AML-193 (cell line): ENCODE results near the gene CDKN1B.
A peak's percentile ranks its signal among the peaks of the same experiment; 100 is the strongest.

Source experiments
- DNase-seq, 2 experiments: peaks; one replicate each; lab custom pipeline; 2025; lab: John Stamatoyannopoulos, UW

The CDKN1B gene

DNA sequence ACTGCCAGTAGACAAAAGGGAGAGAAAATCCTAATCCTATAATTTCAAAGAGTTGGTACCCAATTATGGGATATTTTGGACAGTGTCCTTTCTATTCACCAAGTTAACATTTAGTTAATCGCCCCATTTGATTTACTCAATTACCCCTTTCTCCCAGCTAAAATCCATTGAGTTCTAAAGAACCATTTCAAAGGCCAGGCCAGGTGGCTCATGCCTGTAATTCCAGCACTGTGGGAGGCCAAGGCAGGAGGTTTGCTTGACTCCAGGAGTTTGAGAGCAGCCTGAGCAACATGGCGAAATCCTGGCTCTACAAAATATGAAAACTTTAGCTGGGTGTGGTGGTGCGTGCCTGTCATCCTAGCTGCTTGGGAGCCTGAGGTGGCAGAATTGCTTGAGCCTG lies 15.7 kb upstream of the CDKN1B start:
- DNase-seq: no peak

DNA sequence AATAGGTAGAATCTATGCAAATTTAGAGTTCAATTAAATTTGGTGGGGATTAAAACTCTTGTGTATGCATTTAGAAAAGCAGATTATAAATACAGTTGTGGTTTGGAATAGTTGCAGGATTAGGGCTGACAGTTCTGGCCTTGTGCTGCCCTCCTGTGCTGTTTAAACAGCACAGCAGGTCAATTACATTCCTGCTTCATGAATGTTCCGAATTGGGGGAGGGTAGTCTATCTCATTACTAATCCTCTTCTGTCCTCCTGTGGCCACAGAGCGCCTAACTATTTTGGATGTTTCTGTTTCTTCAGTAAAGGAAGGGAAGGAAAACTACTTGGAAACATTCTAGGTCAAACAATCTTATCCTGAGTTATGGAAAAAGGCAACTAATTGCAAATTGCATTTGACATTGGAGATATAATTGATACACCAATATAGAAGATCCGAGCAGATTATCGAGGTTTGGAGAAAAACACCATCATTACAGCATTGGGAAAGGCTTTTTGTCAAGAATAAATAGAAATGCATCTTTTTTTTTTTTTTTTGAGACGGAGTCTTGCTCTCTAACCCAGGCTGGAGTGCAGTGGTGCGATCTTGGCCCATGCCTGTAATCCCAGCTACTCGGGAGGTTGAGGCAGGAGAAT lies 12.5 kb upstream of the CDKN1B start:
- peak; percentile 87 to 93 for DNase-seq

DNA sequence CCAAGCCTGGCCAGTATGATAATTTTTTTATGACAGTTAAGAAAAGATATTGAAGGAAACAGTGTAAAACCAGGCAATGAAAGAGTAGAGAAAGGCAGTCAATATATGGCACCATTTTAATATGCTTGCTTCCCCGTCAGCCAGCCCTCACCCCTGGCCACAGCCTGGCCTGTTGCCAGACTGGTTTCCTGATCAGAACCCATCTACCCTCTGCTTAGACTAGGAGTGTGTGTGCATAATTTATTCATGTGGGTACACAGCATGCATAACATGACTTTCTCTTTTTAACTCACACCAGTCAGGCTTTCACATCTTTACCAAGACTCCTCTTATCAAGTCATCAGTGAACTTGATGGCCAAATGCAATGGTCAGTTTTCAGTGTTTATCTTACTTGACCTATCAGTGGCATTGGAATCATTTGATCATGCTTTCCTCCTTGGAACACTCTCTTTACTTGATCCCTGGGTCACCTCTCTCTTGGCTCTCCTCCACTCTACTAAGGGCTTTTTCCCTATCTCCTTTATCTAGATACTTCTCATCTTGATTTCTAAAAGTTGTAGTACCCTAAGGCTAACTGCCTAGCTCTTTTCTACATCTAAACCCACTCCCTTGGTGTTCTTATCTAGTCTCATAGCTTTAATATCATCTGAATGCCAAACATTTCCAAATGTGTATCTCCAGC lies 11.2 kb upstream of the CDKN1B start:
- no peak for DNase-seq

DNA sequence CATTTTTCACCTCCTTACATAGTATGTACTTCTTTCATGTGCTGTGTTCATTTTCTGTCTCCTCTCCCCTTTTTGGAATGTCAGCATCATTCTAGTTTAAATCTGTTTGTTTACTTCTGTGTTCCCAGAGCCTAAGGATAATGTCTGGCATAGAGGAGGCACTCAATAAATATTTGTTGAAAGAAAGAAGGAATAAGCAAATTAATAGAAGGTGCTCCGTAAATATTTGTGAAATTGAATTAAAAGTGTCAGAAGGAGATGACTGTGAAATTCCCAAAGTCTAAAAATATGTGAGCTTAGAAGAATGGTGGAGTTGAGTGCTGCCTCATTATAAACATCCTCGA lies 3.3 kb upstream of the CDKN1B start:
- DNase-seq: no peak

DNA sequence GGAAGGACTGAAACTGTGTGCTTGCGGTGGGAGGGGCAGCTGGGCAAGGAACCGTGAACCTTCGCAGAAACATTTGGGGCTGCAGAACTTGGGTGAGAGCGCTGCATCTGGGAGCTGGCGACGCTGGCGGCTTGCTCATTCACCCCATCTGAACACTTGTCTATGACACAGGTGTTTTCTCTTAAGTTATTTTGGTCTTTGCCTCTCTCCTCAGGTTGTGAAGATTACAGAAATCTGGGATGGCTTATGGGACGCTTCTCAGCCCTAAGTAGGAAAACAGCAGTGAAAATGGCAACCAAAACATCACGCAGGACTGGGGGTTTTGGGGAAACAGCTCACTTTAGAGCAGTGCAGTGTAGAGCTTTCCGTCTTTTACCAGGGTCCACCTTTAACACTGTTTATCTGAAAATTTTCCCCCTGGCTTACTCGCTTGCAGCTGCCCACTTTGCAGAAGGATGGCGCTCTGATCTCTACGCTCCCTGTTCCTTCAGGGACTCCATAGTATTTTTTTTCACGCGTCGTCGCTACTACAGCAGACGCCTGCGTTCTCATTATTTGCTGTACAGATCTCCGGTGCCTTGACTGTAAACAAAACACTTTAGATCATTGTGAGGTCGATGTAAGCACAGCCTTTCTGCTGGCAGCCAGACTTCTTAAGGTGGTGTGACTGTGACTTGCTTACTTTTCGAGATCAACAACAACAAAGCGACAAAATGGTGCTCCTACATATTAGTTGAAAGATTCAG lies 2.7 kb upstream of the CDKN1B start:
- no peak for DNase-seq

DNA sequence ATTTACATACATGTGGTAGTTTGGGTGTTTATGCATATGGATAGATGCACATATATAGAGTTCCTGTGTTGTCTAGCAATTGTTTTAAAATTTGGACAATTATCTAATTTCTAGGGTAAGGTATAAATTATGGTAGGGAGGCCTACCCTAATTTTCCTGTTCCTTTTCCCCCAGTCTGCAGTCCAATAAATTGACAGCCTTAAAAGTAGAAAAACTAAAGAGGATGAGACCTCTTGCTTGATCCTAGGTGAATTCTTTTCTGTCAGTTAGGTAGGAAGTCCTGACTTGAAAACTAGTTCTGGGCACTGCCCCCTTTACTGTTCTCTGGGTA lies 2.1 kb upstream of the CDKN1B start:
- no peak for DNase-seq

DNA sequence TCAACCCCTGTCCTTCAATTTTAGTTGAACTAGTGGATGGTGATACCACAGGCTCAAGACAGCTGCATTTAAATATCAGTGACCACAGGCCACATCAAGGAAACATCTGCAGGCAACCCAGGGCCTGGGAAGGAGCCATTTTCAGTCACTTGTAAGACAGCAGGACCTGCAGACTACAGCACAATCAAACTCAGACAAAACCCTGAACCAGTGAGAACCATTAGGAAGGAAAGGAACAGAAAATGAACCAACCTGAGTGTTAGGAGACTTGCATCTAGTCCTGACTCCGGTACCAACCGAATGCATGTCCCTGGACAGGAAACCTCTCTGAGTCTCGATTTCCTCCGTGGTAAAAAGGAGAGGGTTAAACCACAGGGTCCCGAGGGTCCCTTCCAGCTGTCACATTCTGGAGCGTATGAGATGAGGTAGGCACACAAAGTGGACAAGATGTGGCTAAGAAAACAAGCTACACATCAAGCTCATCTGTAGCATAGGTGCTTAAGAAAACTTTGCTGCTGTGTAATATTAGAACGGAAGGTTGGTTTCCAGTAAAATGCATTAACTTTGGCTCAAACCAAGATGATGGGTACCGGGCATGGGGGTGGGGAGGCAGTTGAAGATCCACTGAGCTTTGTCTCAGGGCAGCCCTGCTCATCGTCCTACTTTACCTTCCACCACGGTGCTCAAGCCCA lies 1.6 kb upstream of the CDKN1B start:
- DNase-seq: peak; percentile 41 to 59

DNA sequence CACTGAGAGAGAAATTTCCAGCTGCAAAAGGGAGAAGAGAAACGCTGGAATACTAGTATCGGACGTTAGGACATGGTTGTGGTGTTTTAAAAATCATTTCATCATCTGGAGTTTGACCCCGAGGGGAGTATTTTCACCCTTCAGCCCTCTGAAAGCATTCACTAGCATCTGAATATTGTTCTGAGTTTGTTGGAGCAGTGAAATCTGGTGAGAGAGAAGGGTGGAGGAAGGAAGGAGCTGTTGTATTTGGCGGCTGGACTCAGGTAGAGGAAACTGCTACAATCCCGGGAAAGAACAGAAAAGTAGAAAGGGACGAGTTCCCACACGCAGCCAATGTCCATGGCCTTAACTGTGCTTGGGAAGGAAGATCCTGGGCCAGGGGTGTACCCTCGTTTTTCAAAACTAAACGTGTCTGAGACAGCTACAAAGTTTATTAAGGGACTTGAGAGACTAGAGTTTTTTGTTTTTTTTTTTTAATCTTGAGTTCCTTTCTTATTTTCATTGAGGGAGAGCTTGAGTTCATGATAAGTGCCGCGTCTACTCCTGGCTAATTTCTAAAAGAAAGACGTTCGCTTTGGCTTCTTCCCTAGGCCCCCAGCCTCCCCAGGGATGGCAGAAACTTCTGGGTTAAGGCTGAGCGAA lies 896 bp upstream of the CDKN1B start:
- DNase-seq: peak in 1 of 2 experiments; percentile 6

DNA sequence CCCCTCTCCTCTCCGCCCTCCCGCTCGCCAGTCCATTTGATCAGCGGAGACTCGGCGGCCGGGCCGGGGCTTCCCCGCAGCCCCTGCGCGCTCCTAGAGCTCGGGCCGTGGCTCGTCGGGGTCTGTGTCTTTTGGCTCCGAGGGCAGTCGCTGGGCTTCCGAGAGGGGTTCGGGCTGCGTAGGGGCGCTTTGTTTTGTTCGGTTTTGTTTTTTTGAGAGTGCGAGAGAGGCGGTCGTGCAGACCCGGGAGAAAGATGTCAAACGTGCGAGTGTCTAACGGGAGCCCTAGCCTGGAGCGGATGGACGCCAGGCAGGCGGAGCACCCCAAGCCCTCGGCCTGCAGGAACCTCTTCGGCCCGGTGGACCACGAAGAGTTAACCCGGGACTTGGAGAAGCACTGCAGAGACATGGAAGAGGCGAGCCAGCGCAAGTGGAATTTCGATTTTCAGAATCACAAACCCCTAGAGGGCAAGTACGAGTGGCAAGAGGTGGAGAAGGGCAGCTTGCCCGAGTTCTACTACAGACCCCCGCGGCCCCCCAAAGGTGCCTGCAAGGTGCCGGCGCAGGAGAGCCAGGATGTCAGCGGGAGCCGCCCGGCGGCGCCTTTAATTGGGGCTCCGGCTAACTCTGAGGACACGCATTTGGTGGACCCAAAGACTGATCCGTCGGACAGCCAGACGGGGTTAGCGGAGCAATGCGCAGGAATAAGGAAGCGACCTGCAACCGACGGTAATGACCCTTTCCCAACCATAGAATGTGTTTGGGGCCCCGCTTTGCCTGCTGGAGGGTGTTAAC lies 615 bp downstream of the CDKN1B start:
- peak; percentile 32 to 45 for DNase-seq

DNA sequence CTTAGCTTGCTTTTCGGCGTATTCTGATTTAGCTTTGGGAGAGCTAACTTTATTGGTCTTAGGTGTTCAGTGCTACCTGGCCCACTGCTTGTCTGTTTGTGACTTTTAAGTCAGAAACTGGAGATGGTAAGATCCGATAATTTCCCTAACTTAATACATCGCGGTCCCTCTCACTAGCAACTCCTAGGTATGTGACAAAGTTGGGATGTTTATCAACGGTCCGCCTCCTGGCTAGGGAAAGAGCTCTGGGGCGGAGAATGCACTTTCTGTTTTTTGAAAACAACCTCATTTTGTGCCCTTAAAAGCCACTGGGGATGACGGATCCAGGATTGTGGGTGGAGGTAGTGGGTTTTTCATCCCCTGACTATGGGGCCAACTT lies 1.2 kb downstream of the CDKN1B start:
- DNase-seq: no peak

DNA sequence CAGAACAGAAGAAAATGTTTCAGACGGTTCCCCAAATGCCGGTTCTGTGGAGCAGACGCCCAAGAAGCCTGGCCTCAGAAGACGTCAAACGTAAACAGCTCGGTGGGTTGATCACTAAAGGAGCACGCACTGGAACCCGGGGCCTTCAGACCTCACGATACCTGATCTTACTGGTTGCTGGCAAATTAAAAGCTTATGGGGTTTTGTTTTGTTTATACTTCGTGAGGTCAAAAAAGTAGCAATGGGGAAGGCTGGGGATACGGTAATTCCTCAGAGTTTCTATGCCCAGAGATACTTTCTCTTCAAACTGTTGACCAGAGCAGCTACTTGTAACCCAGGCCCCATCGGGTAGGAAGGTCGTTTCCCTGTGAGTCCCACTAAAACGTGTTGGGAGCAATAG lies 1.7 kb downstream of the CDKN1B start:
- DNase-seq: no peak

DNA sequence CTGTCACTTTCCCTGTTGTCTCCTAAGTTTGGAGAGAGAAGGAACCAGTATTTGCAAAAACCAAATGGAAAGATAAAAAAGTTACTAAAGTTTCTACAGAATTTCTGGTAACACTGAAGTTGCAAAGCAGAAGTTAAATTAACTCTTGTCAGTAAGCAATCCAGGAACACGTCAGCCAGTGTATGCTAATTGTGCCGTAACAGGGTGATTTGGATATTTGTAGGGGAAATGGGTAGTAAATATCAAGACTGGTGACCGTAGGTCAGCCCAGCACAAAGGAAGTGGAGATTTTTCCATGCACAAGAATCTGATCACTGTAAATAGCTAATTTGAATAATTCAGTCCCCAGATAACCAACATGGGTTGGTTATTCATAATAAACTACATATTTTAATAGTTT lies 2.3 kb downstream of the CDKN1B start:
- peak; percentile 65 to 66 for DNase-seq

DNA sequence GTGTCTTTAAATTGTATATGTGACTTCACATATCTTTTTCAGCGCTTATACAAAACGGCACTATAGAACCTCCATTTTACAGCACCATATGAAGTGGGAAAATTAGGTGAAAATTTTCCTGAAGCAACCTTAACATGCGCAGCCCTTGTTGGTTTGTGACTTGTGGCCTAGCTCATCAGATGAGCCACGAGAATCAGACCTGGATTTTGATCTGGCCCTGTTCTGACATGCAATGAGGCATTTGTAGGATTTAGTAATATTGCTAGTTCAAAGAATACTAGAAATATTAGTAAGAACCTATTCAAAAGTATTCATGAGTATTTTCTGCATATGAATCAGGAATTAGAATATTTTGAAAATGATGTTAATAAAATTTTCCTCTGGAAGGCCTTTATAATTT lies 2.9 kb downstream of the CDKN1B start:
- peak in 1 of 2 experiments; percentile 29 for DNase-seq

DNA sequence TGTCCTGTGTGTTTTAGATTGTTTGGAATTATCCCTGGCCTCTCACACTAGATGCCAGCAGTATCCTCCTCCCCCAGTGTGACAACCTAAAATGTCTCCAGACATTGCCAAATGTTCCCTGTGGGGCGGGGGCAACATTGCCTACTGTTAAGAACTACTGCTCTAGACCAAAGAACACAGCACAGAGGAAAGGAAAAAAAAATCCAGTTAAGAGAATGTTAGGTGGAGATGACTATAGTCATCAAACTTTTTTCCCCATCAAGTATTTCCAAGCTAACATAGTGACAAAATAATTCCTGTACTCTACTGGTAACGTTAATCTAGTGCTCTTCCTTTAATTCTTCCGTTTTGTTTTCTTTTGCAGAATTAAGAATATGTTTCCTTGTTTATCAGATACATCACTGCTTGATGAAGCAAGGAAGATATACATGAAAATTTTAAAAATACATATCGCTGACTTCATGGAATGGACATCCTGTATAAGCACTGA lies 3.5 kb downstream of the CDKN1B start:
- DNase-seq: peak; percentile 21 to 37

DNA sequence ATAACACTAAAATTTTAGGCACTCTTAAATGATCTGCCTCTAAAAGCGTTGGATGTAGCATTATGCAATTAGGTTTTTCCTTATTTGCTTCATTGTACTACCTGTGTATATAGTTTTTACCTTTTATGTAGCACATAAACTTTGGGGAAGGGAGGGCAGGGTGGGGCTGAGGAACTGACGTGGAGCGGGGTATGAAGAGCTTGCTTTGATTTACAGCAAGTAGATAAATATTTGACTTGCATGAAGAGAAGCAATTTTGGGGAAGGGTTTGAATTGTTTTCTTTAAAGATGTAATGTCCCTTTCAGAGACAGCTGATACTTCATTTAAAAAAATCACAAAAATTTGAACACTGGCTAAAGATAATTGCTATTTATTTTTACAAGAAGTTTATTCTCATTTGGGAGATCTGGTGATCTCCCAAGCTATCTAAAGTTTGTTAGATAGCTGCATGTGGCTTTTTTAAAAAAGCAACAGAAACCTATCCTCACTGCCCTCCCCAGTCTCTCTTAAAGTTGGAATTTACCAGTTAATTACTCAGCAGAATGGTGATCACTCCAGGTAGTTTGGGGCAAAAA lies 4.1 kb downstream of the CDKN1B start:
- no peak for DNase-seq

DNA sequence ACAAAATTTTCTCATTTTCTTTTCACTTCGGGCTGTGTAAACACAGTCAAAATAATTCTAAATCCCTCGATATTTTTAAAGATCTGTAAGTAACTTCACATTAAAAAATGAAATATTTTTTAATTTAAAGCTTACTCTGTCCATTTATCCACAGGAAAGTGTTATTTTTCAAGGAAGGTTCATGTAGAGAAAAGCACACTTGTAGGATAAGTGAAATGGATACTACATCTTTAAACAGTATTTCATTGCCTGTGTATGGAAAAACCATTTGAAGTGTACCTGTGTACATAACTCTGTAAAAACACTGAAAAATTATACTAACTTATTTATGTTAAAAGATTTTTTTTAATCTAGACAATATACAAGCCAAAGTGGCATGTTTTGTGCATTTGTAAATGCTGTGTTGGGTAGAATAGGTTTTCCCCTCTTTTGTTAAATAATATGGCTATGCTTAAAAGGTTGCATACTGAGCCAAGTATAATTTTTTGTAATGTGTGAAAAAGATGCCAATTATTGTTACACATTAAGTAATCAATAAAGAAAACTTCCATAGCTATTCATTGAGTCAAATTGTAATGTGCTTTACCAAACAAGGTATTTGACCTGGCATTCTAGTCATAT lies 4.8 kb downstream of the CDKN1B start:
- no peak for DNase-seq

DNA sequence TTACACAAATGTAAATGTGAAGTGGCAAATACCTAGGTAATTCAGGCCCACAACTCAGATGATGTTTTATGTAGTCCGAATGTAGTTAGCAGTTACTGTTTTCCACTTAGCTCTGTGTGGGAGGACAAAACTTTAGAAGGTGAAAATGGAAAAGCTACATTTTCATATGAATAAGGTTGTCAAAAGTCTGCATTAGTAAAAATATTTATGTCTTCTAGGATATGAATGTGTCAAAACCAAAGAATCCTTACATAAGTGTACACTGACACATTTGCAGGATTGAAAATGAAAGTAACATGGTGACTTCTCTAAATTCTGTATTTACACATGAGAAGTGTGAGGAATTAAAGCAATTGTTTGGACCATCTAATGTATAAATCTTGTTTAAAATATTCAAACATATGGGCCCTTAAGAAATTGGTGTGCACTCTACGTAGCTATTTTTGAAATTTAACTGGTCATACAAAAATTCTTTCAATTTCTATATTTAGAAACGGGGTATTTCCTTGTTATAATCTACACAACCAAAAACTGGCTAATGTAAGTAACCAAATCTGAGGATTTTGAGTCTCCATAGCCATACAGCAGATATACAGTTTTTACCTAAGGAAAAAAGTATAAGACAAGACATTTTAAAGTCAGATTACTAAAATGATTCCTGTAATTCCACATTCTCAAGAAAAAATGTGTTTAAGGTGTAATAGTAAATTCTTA lies 5.4 kb downstream of the CDKN1B start:
- DNase-seq: peak; percentile 37 to 38

DNA sequence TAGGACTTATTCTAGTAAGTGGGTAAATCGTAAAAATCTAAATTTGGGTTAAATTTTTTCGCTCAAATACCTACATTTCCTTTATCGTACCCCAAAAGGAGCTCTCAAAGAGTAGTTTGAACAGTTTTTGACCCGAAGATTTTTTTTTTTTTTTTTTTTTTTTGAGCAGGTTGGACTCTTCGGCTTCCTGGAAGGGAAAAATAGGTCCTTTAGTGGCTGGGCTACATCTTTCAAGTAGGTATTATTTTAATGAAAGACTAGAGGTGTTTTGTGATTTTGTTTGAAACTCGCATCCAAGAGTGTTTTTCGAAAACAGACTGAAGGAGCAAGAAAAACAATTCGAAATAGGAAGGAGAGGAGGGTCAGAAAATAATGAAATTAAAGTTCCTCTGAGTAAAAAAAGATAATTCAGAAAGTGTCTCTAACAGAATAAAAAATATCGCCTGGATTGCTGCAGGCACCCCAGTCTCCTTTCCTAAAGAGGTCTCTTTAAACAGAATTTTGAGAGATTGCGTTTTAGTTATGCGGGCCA lies 6.0 kb downstream of the CDKN1B start:
- no peak for DNase-seq

DNA sequence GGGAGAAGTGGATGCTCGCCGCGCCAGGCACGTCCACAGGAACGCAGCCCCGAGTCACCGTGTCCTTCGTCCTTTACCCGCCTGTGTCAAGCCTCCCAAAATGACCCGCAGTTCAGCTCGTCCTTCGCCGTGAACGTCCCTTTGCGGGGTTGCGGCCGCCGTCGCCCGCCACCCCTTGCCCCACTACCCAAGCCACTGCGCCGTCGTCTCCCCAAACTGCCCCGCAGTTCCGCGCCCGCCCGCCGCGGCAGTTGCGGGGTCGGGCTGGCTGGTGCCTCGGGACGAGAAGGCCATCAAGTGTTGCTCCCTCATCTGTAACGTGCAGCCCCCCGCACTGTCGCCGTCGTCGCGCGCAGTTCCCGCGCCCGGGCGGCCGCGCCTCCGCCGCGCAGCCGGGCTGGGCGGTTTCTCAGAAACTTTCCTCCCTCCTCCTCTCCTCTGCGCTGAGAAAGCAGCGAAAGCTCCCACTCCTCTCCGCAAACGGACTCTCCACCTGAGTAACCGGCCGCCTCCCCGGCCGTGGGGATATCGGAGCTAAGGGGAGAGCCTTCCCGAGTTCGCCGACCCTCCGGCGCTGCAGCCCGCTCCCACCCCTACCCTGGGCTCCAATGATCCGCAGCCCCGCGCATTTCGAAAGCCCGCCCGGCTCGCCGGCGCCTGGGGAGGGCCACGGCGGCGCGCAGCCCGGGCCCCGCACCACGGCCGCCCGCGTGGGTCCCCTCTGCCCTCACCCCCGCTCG lies 6.7 kb downstream of the CDKN1B start:
- no peak for DNase-seq
